ENCODE results near the gene BGN.

Gene BGN

GRCh38 chrX:153530411-153531129 lies 35.8 kb downstream of the BGN start:
- H3K4me3 Mint-ChIP-seq, result no peak overlapping the region
- H3K4me1 Mint-ChIP-seq (ENCODE audit: low read depth), result no peaks in the 10 kb centered on the region

GRCh38 chrX:153533091-153533490 lies 38.3 kb downstream of the BGN start:
- Mint-ChIP-seq H3K27me3 (ENCODE audit: low read depth) (no peaks in the 10 kb centered on the region), H3K36me3 (ENCODE audit: low read depth) (no peaks in the 10 kb centered on the region), H3K4me3 (no peak overlapping the region), H3K9me3 (no peaks in the 10 kb centered on the region), H3K27ac (no peak overlapping the region), H3K4me1 (ENCODE audit: low read depth) (no peaks in the 10 kb centered on the region)

More at GRCh38 chrX:153530411-153531129, 35.8 kb downstream of the BGN start:
- no peak overlapping the region for H3K27ac Mint-ChIP-seq
- H3K9me3 Mint-ChIP-seq, result no peaks in the 10 kb centered on the region
- H3K36me3 Mint-ChIP-seq (ENCODE audit: low read depth), result no peaks in the 10 kb centered on the region
- H3K27me3 Mint-ChIP-seq (ENCODE audit: low read depth), result no peaks in the 10 kb centered on the region

GRCh38 chrX:153537080-153537479 lies 42.3 kb downstream of the BGN start:
- Mint-ChIP-seq H3K27me3 (ENCODE audit: low read depth) (no peaks in the 10 kb centered on the region), H3K4me3 (no peak overlapping the region), H3K36me3 (ENCODE audit: low read depth) (no peaks in the 10 kb centered on the region), H3K4me1 (ENCODE audit: low read depth) (no peaks in the 10 kb centered on the region), H3K27ac (no peak overlapping the region), H3K9me3 (no peaks in the 10 kb centered on the region)

- Mint-ChIP-seq H3K9me3 (no peaks in the 10 kb centered on the region), H3K4me3 (no peak overlapping the region), H3K27me3 (ENCODE audit: low read depth) (no peaks in the 10 kb centered on the region), H3K36me3 (ENCODE audit: low read depth) (no peaks in the 10 kb centered on the region), H3K4me1 (ENCODE audit: low read depth) (no peaks in the 10 kb centered on the region), H3K27ac (no peak overlapping the region)
These were observed 42.9 kb downstream of the BGN start for GRCh38 chrX:153537526-153538295.

- Mint-ChIP-seq H3K36me3 (ENCODE audit: low read depth) (no peaks in the 10 kb centered on the region), H3K27me3 (ENCODE audit: low read depth) (no peaks in the 10 kb centered on the region), H3K4me1 (ENCODE audit: low read depth) (no peaks in the 10 kb centered on the region), H3K9me3 (no peaks in the 10 kb centered on the region), H3K27ac (no peak overlapping the region), H3K4me3 (no peak overlapping the region)
These were observed 43.6 kb downstream of the BGN start for GRCh38 chrX:153538424-153538823.

- no peaks in the 10 kb centered on the region for H3K36me3 Mint-ChIP-seq (ENCODE audit: low read depth)
- no peak overlapping the region for H3K27ac Mint-ChIP-seq
- H3K27me3 Mint-ChIP-seq (ENCODE audit: low read depth), result no peaks in the 10 kb centered on the region
- no peaks in the 10 kb centered on the region for H3K4me1 Mint-ChIP-seq (ENCODE audit: low read depth)
- no peak overlapping the region for H3K4me3 Mint-ChIP-seq
- H3K9me3 Mint-ChIP-seq, result no peaks in the 10 kb centered on the region
These were observed 44.6 kb downstream of the BGN start for GRCh38 chrX:153539171-153539978.

- no peaks in the 10 kb centered on the region for H3K27me3 Mint-ChIP-seq (ENCODE audit: low read depth)
- no peak overlapping the region for H3K4me3 Mint-ChIP-seq
- no peak overlapping the region for H3K27ac Mint-ChIP-seq
- H3K9me3 Mint-ChIP-seq, result no peaks in the 10 kb centered on the region
- H3K36me3 Mint-ChIP-seq (ENCODE audit: low read depth), result no peaks in the 10 kb centered on the region
- H3K4me1 Mint-ChIP-seq (ENCODE audit: low read depth), result no peaks in the 10 kb centered on the region
These were observed 45.2 kb downstream of the BGN start for GRCh38 chrX:153539979-153540358.

- Mint-ChIP-seq H3K4me1 (ENCODE audit: low read depth) (no peaks in the 10 kb centered on the region), H3K27ac (no peak overlapping the region), H3K4me3 (no peak overlapping the region), H3K36me3 (ENCODE audit: low read depth) (no peaks in the 10 kb centered on the region), H3K27me3 (ENCODE audit: low read depth) (no peaks in the 10 kb centered on the region), H3K9me3 (no peaks in the 10 kb centered on the region)
These were observed 49.9 kb downstream of the BGN start for GRCh38 chrX:153544727-153545126.

- H3K4me3 Mint-ChIP-seq, result no peak overlapping the region
- no peak overlapping the region for H3K27ac Mint-ChIP-seq
- H3K36me3 Mint-ChIP-seq (ENCODE audit: low read depth), result no peaks in the 10 kb centered on the region
These were observed 51.6 kb downstream of the BGN start for GRCh38 chrX:153546386-153546785.

GRCh38 chrX:153547195-153547594 lies 52.4 kb downstream of the BGN start:
- Mint-ChIP-seq H3K27ac (no peak overlapping the region), H3K36me3 (ENCODE audit: low read depth) (no peaks in the 10 kb centered on the region), H3K9me3 (no peaks in the 10 kb centered on the region), H3K27me3 (ENCODE audit: low read depth) (no peaks in the 10 kb centered on the region), H3K4me3 (no peak overlapping the region), H3K4me1 (ENCODE audit: low read depth) (no peaks in the 10 kb centered on the region)

More at GRCh38 chrX:153546386-153546785, 51.6 kb downstream of the BGN start:
- Mint-ChIP-seq H3K9me3 (no peaks in the 10 kb centered on the region), H3K4me1 (ENCODE audit: low read depth) (no peaks in the 10 kb centered on the region), H3K27me3 (ENCODE audit: low read depth) (no peaks in the 10 kb centered on the region)

- H3K27ac Mint-ChIP-seq, result no peak overlapping the region
- no peak overlapping the region for H3K4me3 Mint-ChIP-seq
- no peaks in the 10 kb centered on the region for H3K27me3 Mint-ChIP-seq (ENCODE audit: low read depth)
- no peaks in the 10 kb centered on the region for H3K4me1 Mint-ChIP-seq (ENCODE audit: low read depth)
- no peaks in the 10 kb centered on the region for H3K9me3 Mint-ChIP-seq
- no peaks in the 10 kb centered on the region for H3K36me3 Mint-ChIP-seq (ENCODE audit: low read depth)
These were observed 54.5 kb downstream of the BGN start for GRCh38 chrX:153549231-153549630.

GRCh38 chrX:153549807-153550206 lies 55.0 kb downstream of the BGN start:
- Mint-ChIP-seq H3K4me3 (no peak overlapping the region), H3K27ac (no peak overlapping the region), H3K27me3 (ENCODE audit: low read depth) (no peaks in the 10 kb centered on the region), H3K4me1 (ENCODE audit: low read depth) (no peaks in the 10 kb centered on the region), H3K9me3 (no peaks in the 10 kb centered on the region), H3K36me3 (ENCODE audit: low read depth) (no peaks in the 10 kb centered on the region)

- Mint-ChIP-seq H3K4me3 (no peak overlapping the region), H3K27ac (no peak overlapping the region), H3K36me3 (ENCODE audit: low read depth) (no peaks in the 10 kb centered on the region), H3K27me3 (ENCODE audit: low read depth) (peaks cover 3% of the 10 kb centered on the region), H3K4me1 (ENCODE audit: low read depth) (no peaks in the 10 kb centered on the region), H3K9me3 (no peaks in the 10 kb centered on the region)
These were observed 56.4 kb downstream of the BGN start for GRCh38 chrX:153551135-153551534.

- Mint-ChIP-seq H3K27me3 (ENCODE audit: low read depth) (peaks cover 3% of the 10 kb centered on the region), H3K36me3 (ENCODE audit: low read depth) (no peaks in the 10 kb centered on the region), H3K9me3 (no peaks in the 10 kb centered on the region), H3K27ac (no peak overlapping the region), H3K4me3 (no peak overlapping the region), H3K4me1 (ENCODE audit: low read depth) (no peaks in the 10 kb centered on the region)
These were observed 59.9 kb downstream of the BGN start for GRCh38 chrX:153554519-153555167.
